Right hindlimb (tissue), 1 donor: ENCODE results near the gene KCNK7.
A peak's percentile ranks its signal among the peaks of the same experiment; 100 is the strongest.

Source experiments
- DNase-seq: peaks from one replicate; pipeline ENCODE4 v3.0.0-alpha.2; 2018

The KCNK7 gene

DNA sequence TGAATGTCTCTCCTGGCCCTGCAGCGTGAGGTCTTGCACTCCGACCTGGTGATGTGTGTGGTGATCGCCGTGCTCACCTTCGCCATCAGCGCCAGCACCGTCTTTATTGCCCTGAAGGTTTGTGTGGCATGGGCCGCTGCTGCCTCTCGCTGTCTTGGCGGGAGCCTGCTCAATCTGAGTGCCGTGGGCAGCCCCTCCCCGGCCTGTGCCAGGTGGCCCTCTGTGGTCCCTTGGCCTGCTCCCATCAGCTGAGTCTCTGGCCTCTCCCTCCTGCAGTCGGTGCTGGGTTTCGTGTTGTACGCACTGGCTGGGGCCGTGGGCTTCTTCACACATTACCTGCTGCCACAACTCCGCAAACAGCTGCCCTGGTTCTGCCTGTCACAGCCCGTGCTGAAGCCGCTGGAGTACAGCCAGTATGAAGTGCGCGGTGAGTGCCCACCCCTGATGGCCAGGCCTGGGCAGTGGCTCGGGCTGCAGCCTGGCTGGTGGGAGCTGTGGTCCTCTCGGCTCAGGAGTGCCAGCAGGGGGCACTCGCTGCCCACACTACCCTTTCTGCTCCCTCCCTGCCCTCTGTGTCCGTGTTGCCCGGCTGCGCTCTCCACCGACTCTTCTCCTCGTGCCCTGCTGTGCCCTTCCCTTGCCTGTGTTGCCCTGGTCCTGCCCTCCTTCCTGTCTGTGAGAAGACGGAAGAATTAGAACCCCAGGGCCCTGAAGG is 30.2 kb upstream of the KCNK7 start:
- no peak for DNase-seq

DNA sequence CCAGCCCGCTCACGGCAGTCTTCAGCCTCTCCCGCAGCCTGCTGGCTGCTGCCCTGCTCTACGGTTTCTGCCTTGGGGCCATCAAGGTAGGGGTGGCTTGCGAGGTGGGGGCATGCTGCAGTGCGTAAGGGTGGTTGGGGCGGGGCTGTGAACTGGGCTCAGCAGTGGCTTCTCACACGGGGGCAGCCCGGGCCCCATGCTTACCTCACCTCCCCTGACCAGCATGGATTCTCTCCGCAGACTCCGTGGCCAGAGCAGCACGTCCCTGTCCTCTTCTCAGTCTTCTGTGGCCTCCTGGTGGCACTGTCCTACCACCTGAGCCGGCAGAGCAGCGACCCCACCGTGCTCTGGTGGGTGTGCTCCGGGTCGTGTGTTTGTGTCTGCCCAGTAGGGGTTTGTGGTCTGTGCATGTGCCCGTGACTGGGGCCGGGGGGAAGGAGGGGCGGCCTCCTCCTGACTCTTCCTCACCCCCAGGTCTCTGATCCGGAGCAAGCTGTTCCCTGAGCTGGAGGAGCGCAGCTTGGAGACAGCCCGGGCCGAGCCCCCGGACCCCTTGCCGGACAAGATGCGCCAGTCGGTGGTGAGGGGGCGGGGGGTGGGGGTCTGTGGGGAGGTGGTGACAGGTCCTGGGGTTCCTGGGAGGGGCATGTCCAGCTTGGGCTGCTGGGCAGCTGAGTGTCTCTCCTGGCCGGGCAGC is 29.5 kb upstream of the KCNK7 start:
- no peak for DNase-seq

DNA sequence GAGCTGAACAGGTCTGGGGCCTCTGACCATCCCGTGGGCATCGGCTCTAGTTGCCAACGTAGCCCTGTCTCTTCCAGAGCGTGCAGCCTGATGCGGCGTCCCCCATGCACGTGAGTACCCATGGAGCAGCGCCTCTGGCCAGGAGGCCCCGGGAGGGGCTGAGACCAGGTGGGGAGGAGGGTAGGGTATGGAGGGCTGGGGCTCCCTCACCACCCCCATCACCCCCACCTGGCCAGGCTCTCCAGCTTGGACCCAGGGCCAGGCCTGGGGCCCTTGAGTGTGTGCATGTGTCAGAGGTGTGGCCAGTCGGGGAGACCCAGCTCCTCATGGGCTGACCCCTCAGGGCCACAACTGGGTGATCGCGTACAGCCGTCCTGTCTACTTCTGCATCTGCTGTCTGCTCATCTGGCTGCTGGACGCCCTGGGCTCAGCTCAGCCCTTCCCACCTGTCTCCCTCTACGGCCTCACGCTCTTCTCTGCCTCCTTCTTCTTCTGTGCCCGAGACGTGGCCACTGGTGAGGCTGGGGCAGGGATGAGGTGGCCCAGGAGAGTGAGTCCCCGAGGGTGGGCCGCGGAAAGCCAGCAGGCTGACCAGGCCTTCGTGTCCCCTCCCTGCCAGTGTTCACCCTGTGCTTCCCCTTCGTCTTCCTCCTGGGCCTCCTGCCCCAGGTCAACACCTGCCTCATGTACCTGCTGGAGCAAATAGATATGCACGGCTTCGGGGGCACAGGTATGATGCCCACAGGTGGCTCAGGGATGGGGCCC is 28.4 kb upstream of the KCNK7 start:
- DNase-seq: no peak

DNA sequence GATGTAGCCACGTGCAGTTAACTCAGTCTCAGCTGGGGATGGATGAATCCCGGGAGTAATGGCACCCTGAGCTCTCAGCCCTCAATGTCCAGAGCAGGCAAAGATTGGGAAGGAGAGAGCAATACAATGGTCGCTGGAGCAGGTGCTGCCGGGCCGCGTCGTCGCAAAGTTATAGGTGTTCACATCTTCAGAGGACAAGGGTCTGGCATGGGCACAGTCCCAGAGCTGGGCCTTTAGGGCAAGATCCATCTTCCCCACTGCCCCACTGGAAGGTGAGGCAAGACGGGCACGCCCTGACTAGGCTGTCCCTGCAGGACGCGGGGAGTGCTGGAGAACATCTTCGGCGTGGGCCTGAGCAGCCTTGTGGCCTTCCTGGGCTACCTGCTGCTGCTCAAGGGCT is 27.6 kb upstream of the KCNK7 start:
- DNase-seq: no peak

DNA sequence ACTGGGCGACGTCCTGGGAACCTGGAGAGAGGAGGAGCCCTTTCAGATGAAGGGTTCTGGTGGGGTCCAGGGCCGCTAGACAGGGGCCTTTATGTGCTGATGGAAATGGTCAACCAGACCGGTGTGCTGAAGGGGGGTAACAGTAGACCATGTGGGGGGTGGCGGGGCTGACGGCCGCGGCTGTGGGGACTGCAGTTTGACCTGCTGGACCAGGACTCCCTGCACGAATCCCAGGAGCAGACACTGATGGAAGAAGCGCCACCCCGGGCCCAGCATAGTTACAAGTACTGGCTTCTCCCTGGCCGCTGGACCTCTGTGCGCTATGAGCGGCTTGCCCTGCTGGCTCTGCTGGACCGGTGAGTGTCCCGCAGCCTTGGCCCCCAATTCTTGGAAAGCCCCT is 26.4 kb upstream of the KCNK7 start:
- DNase-seq: no peak

DNA sequence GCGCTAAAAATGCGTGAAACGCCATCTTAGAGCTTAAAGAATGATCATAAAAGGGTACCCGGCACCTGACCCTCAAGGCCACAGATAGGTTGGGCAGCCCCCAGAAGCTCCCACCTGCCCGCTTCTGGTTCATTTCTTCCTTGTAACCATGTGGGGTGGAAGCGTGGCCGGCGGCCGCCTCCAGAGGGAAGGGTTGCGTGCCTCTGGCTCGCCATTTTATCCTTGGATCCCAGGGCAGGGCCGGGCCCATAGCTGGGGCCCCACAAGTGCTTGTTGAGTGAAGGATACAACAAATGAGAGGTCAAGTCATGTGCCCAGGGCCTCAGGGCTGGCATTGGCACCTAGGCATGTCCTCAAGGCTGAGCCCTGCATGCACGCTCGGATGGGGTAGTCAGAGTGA is 25.9 kb upstream of the KCNK7 start:
- DNase-seq: no peak

DNA sequence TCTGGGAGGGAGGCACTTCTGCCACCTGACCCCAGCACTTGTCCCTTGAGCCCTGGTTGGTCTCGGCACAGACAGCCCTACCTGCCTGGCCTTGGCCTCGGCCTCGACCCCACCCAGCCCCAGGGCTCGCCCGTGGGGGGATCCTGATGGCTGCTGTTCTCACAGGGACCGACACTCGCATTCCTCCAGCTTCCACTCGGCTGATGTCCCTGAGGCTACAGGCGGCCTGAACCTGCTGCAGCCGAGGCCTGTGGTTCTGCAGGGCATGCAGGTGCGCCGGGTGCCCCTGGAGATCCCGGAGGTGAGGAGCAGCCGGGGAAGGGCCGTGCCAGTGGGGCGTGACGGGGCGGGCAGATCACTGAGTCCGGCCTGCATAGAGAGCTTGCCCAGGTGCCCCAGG is 25.1 kb upstream of the KCNK7 start:
- no peak for DNase-seq

DNA sequence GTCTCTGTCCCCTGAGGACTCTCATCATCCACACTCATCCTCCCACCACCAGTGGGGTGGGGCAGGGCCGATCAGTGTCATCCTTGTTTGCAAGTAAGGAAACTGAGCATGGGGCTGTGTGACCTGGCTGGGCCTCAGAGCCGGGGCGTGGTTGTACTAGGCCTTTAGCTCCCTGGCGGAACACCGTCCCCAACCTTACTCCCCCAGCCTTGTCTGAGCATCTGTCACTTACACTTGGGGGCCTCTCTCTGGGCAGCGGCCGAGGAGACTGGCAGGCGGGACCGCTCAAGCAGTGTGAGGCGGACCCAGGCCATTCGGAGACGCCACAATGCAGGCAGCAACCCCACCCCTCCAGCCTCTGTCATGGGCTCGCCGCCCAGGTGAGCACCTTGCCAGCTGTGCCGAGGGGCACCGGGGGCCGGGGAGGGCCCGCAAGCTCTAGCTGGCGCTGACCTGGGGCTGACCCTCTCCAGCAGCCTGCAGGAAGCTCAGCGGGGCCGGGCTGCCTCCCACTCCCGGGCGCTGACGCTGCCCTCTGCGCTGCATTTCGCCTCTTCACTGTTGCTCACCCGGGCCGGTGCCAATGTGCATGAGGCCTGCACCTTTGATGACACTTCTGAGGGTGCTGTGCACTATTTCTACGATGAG is 23.8 kb upstream of the KCNK7 start:
- DNase-seq: no peak

DNA sequence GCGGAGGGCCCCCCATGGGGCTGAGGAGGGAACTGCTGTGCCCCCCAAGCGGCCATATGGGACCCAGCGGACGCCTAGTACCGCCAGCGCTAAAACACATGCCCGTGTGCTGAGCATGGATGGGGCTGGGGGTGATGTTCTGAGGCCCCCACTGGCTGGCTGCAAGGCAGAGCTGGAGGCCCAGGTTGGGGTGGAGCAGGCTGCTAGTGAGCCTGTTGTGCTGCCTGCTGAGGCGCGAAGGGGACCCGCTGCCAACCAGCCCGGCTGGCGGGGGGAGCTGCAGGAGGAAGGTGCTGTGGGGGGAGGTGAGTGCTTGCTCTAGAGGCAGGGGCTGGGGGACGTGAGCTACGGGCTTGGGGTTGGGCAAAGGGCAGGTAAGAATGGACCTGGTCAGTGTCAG is 23.2 kb upstream of the KCNK7 start:
- DNase-seq: no peak

DNA sequence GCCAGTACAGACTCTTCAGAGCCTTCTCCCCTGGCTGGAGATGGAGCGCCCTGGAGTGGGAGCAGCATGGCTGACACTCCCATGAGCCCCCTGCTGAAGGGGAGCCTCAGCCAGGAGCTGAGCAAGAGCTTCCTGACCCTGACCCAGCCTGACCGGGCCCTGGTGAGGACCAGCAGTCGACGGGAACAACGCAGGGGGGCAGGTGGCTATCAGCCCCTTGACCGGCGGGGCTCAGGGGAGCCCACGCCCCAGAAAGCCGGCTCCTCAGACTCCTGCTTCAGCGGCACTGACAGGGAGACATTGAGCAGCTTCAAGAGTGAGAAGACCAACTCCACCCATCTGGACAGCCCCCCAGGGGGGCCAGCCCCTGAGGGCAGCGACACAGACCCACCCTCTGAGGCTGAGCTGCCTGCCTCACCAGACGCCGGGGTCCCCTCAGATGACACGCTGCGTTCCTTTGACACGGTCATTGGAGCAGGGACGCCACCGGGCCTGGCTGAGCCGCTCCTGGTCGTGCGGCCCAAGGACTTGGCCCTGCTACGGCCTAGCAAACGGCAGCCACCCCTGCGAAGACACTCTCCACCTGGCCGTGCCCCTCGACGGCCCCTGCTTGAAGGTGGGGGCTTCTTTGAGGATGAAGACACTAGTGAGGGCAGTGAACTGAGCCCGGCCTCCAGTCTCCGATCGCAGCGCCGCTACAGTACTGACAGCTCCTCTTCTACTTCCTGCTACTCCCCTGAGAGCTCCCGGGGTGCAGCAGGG is 22.6 kb upstream of the KCNK7 start:
- no peak for DNase-seq

DNA sequence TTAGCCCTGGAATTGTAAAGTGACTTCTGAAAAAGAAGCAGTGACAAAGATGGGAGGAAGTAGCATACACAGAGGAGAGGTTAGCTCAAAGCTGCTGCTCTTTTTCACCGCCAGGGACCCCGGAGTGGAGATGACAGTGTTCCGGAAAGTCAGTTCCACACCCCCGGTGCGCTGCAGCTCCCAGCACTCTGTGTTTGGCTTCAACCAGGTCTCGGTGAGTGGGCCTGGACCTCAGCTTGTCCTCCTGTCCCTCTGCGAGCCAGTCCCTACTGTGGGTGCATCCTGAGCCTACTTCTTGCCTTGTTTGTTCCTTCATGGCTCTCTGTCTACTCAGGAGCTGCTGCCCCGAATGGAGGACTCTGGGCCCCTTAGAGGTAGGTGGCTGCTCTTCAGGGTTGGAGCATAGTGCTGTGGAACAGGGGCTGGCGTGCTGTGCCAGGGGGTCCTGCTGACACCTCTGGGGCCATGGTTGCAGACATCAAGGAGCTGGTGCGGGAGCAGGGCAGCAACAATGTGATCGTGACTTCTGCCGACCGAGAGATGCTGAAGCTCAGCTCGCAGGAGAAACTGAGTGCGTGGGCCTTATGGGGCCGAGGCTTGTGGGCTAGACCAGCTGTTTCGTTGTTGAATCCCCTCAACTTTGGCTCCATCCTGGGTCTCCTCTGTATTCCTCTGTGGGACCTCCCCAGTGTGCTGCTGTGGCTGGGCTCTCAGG is 21.7 kb upstream of the KCNK7 start:
- no peak for DNase-seq

DNA sequence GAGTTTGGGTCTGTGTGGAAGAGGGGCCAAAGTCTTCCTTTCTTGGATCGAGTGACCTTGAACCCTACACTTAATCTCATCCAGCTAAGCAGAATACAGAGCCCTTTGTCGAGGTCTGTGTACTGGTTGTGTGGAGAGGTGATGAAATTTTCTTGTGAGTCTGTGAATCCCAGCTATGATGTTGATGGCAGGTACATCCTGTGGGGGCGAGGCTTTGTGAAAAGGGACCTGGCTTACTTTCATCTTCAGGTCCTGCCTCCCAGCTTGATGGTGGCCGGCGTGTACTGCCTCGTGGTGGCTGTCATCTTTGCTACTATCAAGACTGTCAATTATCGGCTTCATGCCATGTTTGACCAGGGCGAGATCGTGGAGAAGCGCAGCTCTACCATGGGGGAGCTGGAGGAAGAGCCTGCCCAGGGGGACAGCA is 21.0 kb upstream of the KCNK7 start:
- DNase-seq: no peak

DNA sequence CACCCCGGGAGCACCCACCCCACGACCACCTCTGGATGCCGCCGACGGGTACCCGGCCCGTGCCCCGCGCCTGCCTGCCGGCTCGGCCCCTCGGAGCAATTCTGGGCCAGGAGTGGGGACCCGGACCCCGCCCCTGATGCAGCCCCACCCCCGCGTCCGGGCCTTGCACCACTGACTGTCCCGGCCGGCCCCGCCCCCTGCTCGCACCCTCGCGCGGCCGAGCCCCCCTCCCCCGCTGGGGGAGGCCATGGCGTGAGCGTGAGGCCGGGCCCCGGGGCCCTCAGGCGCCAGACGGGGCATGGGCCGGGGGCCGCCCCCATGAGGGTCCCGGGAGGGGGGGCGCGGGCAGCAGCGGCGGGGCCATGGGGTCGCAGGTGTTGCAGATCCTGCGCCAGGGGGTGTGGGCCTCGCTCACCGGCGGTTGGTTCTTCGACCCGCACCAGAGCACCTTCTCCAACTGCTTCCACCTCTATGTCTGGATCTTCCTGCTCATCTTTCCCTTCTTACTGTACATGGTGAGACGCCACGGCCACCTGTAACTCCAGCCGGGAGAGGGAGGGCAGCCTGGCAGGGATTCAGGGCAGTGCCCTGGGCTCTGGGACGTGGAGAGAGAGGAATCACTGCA is 20.5 kb upstream of the KCNK7 start:
- DNase-seq: peak; percentile 80

DNA sequence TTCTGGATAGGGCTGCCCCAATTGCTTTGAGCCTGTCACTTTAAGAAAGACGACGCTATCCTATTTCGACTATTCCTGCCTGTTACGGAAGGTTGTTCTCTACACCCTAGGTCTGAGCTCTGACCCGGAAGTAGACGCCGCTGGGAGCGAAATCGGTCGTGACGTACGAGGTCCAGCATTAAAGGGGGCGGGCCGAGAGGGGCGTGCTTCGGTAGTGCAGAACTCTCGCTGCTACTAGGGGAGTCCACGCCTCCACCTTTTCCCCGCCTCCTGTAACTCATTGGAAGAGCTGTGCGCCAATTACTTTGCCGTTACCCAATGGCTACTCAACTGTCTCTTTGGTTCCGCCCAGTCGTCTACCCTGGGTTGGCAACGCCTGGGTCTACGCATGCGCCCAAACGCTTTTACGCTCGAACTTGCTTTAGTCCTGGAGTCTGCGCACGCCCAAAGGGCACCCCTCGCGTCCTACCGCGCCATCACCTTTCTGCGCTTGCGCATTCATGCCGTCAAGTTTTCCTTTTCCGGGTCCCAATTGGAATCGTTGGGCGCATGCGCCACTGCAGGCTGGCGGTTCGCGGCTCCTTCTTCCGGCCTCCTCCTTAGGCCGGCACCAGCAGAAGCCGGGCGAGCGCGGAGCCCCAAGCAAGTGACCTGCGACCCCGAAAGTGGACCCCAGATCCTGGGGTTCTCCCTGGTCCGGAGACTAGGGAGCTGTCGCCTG is 19.8 kb upstream of the KCNK7 start, which contains the start of gene PCNX3:
TSS of gene PCNX3 (plus strand) at position 548 of the 721 bp plus-strand sequence. CDS start 536 bp downstream, outside the sequence.
- DNase-seq: peak; percentile 100

DNA sequence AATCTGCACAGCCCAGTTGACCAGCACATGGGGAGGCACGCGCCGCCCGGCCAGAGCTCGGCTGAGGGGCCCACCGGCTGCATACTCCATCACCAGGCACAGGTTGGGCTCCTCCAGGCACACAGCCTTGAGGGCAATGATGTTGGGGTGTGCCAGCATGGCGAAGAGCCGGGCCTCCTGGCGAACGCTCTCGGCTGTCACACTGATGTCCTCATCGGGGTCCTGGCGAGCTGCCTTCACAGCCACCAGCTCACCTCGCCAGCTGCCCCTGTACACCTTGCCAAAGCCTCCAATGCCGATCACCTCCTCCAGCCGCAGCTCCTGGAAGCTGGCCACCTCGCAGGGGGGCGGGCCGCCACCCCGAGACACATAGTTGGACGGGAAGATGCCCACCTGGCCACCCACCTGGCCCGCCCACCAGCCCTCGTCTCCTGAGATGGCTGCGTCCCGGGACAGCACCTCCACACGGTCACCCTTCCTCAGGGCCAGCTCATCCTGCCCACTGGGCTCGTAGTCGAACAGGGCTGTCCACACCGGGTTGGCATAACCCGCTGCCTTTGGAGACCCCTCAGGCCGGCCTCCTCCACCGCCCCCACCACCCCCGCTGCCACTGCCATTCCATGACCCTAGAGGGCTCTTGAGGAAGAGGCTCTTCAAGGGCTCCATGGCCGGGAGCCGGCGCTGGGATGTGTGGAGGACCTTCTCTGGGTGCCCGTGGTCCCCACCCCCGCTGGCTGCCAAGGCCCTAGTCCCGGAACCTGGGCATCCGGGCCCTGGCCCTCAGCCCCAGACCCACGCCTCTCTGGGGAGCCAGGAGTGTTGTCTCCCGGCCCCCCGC is 17.7 kb upstream of the KCNK7 start:
- no peak for DNase-seq

DNA sequence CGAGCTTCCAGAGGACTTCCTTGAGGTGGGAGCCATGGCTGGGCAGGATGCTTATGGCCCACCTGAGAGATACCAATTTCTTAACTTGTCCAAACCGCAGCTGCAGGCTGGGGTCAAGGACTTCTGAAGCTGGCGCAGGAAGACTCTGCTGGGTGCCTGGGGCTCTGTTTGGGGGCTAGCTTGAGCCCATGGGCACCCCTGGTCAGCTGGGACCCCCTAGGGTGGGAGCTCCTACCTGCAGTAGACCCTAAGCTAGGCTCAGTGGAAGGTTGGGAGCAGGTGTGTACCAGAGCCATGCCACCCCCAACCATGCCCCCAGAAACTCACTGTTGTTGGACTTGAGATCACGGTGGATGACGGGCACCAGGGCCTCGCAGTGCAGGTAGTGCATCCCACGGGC is 17.1 kb upstream of the KCNK7 start:
- DNase-seq: no peak

DNA sequence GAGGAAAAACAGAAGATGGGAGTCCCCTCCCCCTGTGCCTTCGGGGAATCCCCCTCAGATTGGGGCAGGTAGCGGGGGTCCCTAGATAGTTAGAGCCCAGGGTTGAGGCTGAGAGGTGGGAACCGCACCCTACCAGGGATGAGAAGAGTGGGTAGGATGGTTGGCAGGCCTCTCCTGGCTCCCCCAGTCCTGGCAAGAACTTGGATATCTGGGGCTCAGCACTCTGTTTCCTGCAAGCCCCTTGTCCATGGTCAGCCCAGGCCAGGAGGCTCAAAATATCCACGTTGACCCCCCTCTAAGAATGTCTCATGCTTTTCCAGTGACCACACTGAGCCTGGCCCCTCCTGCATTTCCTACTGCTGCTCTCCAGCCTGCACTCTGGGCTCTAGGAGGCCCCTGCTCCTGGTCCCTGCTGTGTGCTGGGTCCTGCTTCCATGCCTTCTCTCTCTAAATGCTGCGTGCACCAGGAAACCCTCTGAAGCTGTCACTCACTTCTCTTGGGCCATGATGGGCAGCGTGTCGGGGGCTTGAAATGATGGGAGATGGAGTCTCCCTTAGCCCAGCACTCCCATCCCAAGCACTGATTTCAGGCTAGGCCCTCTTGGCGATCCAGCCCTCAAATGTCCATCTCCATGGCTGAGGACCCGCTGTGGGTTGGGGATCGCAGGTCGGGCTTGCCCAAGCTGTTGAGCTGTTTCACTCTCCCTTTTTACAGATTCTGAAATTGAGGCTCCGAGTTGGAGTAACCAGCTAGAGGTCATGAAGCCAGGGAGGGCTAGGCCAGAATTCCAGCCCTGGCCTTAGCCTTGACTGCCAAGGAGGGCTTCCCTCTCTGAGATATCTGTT is 16.4 kb upstream of the KCNK7 start:
- no peak for DNase-seq

DNA sequence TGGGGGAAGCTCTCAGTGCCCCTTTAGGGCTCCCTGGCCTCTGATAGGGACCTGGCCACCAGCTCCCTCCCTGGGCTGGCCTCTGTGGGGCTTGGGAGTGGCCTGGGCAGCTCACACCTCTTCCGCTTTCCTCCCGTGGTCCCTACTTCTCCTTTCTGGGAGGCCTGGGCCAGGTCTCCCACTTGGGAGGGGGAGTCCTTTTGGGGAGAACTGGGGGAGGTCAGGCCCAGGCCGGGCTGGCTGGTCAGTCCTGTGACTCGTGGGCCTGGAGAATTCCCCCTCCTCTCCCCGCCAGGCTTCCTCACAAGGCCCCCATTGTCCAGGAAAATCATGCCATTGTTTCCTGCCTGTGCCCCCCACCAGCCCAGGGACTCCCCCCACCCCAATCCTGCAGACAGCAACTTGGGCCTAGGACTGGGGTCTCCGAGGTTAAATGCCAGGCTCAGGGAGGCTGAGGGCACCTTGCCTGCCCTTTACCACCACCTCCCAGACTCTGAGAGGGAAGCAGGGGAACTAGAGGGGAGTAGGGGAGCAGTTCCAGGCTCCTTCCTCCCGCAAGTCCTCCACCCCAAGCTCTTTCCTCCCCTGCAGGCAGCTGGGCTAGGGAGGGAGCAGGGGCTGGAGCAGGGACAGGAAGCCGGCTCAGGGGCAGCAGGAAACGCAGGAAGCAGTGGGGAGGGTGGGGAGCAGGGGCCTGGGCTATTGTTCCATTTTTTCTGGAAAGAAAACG is 15.6 kb upstream of the KCNK7 start:
- DNase-seq: peak; percentile 70
